GM10266 (cell line): ENCODE data around the gene NSMF.

Source experiments
- DNase-seq: peaks from one replicate; pipeline ENCODE4 v3.0.0; 2012; ENCODE audit errors: extremely low spot score
- CTCF ChIP-seq: IDR thresholded peaks from 2 replicates; pipeline ENCODE4 v1.5.1; 2012; ENCODE audit warnings: mild to moderate bottlenecking, low read depth; ENCODE audit not compliant: control insufficient read depth, insufficient read depth; ENCODE audit errors: missing control alignments

The NSMF gene

GRCh38 chr9:137406085-137406760, 52.9 kb downstream of the NSMF start:
- no peak for DNase-seq
- TF ChIP-seq CTCF: no peak

- DNase-seq: no peak
- no peak for TF ChIP-seq CTCF
These were observed 53.5 kb downstream of the NSMF start for GRCh38 chr9:137405677-137406081.

GRCh38 chr9:137404961-137405567, 54.1 kb downstream of the NSMF start:
- TF ChIP-seq CTCF: no peak
- DNase-seq: no peak

- DNase-seq: no peak
- TF ChIP-seq CTCF: no peak
These were observed 55.9 kb downstream of the NSMF start for GRCh38 chr9:137403269-137403668.

GRCh38 chr9:137402746-137403145, 56.4 kb downstream of the NSMF start:
- no peak for DNase-seq
- TF ChIP-seq CTCF: no peak

GRCh38 chr9:137398561-137399468, 60.3 kb downstream of the NSMF start:
- DNase-seq: no peak
- no peak for TF ChIP-seq CTCF
